ENCODE results near the gene TXNRD1. TPM values are rescaled to one million over a fixed set of nuclear protein-coding genes. Genes with fewer than 3 reads are reported as not detected.
"Not testable (repeated sequence)": the region's sequence is repeated elsewhere in the genome, so short reads cannot be mapped to it uniquely, and the experiment has no call there.

TXNRD1 gene
- total RNA-seq, 2 experiments from 2014 or later = 87.9 to 89.0 TPM

DNA sequence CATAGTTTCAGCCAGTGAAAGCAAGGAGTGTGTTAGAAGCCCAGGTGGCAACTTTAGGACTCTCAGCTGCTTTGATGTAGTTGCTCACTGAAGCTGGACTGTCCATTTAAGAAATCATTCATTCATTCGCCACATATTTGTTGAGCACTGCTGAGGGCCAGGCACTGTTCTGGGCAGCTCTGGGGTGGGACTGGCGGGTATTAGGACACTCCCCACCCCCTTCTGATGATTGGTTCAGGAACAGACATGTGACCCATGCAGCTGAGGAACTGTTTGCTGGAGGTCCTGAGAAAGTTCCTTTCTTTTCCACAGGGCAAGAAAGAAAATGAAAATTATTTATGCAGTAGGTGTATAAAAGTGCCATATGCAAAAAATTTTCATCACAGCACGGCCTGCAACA, 170.9 kb downstream of the TXNRD1 start:
- POLR2A ChIA-PET = no interaction called here
- Mint-ChIP-seq H3K36me3 (ENCODE audit: low read depth) (no peaks in the 10 kb centered on the region), H3K4me1 (ENCODE audit: low read depth) (peaks cover 9% of the 10 kb centered on the region), H3K9me3 (no peaks in the 10 kb centered on the region), H3K4me3 (no peak overlapping the region), H3K27ac (no peak overlapping the region), H3K27me3 (peaks cover 3% of the 10 kb centered on the region)
- CTCF ChIA-PET = no interaction called here
- intact Hi-C loops (cut with micrococcal nuclease) = loop anchor here (10.0 kb wide), 1 partner anchor 288 kb away; no protein-coding TSS in a partner anchor
- no peak for ATAC-seq
- no peak for DNase-seq
- TF ChIP-seq, protein P1, sequence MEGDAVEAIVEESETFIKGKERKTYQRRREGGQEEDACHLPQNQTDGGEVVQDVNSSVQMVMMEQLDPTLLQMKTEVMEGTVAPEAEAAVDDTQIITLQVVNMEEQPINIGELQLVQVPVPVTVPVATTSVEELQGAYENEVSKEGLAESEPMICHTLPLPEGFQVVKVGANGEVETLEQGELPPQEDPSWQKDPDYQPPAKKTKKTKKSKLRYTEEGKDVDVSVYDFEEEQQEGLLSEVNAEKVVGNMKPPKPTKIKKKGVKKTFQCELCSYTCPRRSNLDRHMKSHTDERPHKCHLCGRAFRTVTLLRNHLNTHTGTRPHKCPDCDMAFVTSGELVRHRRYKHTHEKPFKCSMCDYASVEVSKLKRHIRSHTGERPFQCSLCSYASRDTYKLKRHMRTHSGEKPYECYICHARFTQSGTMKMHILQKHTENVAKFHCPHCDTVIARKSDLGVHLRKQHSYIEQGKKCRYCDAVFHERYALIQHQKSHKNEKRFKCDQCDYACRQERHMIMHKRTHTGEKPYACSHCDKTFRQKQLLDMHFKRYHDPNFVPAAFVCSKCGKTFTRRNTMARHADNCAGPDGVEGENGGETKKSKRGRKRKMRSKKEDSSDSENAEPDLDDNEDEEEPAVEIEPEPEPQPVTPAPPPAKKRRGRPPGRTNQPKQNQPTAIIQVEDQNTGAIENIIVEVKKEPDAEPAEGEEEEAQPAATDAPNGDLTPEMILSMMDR (IDR thresholded peaks at IDR 0.05) = no peak

DNA sequence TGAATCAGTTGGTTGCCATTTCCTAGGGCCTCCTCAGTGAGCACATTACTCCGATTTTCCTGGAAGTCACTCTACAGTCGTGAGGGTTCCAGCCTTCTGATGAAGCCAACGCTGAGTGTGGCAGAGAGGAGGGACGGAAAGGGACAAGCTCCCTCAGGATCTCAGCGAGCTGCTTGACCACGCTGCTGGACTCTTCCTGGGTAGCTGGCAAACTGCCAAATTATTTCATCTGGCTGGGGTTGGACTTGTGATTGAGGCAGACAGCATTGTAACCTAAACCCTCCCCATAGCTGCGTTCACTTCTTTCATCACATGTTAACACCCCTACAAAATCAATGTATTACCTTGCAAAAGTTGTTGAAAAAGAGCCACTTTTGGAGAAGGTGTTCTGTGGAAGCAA, 171.6 kb downstream of the TXNRD1 start:
- TF ChIP-seq, protein P1 (IDR thresholded peaks at IDR 0.05) = no peak
- H3K27me3 Mint-ChIP-seq = no peaks in the 10 kb centered on the region
- ChIA-PET POLR2A (interaction anchor here (0.7 kb wide), 1 partner anchor 67 kb away, joined by 3 read pairs; no protein-coding TSS in a partner anchor), CTCF (no interaction called here)
- H3K4me1 Mint-ChIP-seq (ENCODE audit: low read depth) = peaks cover 3% of the 10 kb centered on the region
- H3K9me3 Mint-ChIP-seq = no peaks in the 10 kb centered on the region
- no peak overlapping the region for H3K4me3 Mint-ChIP-seq
- H3K36me3 Mint-ChIP-seq (ENCODE audit: low read depth) = no peaks in the 10 kb centered on the region
- H3K27ac Mint-ChIP-seq = no peak overlapping the region
- no peak for DNase-seq
- ATAC-seq = no peak
- intact Hi-C loops (cut with micrococcal nuclease) = loop anchor here (10.0 kb wide), 1 partner anchor 288 kb away; no protein-coding TSS in a partner anchor

DNA sequence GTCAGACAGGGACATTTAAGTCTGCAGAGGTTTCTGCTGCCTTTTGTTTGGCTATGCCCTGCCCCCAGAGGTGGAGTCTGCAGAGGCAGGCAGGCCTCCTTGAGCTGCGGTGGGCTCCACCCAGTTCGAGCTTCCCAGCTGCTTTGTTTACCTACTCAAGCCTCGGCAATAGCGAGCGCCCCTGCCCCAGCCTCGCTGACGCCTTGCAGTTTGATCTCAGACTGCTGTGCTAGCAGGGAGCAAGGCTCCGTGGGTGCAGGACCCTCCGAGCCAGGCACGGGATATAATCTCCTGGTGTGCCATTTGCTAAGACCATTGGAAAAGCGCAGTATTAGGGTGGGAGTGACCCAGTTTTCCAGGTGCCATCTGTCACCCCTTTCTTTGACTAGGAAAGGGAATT, 178.5 kb downstream of the TXNRD1 start:
- POLR2A ChIA-PET; H3K4me3 Mint-ChIP-seq; H3K4me1 Mint-ChIP-seq (ENCODE audit: low read depth); intact Hi-C loops (cut with micrococcal nuclease); H3K27me3 Mint-ChIP-seq; H3K27ac Mint-ChIP-seq; ATAC-seq; DNase-seq; H3K36me3 Mint-ChIP-seq (ENCODE audit: low read depth): not testable (repeated sequence)
- CTCF ChIA-PET = interaction anchor here (1.7 kb wide), 1 partner anchor 12 kb away, joined by 7 read pairs; no protein-coding TSS in a partner anchor
- peaks cover 13% of the 10 kb centered on the region for H3K9me3 Mint-ChIP-seq

Other genes with a start within 250 kb of the TXNRD1 start
- 10 to 100 TPM; 37.4 to 37.5 TPM for gene TDG, start 249.9 kb upstream of the TXNRD1 start, total RNA-seq
- not detected for gene GLT8D2, start 165.6 kb upstream of the TXNRD1 start, total RNA-seq
- 1 to 10 TPM; 8.3 to 8.6 TPM for gene HCFC2, start 151.2 kb upstream of the TXNRD1 start, total RNA-seq
- 10 to 100 TPM; 26.7 to 30.6 TPM for gene NFYB, start 77.6 kb upstream of the TXNRD1 start, total RNA-seq
- gene EID3, start 88.0 kb downstream of the TXNRD1 start, total RNA-seq = 1 to 10 TPM; 3.7 to 4.8 TPM
- 10 to 100 TPM; 30.9 to 33.9 TPM for gene CHST11, start 241.2 kb downstream of the TXNRD1 start, total RNA-seq

All from activated CD8-positive, alpha-beta T cell treated with anti-CD3 and anti-CD28 coated beads for 36 hours (primary cell).